ENCODE measurements around the gene ISCA2.

ISCA2 gene

DNA sequence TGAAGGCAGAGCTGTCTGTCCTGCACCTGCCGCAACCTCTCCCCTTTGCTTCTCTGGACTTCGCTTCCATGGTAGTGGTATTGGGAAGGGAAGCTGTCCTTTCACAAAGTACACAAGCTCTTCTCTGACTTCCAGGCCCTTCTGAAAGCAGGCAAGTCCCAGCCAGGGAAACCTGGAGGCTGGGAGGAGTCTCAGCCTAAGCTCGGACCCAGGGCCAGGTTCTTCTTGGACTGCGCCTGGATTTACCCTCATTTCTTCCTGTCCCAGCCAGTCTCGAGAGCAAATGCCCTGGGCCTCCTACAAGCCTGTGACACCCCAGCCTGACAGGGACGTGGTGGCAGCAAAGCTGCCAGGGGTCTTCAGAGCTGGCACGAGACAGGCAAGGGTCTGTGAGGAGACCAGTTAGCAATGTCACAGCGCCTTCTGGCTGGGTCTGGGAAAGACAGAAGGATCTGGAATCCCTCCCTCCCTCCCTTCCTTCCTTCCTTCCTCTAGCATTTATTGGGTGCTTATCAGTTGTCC lies 22.4 kb downstream of the ISCA2 start:
- TF ChIP-seq, protein P1, sequence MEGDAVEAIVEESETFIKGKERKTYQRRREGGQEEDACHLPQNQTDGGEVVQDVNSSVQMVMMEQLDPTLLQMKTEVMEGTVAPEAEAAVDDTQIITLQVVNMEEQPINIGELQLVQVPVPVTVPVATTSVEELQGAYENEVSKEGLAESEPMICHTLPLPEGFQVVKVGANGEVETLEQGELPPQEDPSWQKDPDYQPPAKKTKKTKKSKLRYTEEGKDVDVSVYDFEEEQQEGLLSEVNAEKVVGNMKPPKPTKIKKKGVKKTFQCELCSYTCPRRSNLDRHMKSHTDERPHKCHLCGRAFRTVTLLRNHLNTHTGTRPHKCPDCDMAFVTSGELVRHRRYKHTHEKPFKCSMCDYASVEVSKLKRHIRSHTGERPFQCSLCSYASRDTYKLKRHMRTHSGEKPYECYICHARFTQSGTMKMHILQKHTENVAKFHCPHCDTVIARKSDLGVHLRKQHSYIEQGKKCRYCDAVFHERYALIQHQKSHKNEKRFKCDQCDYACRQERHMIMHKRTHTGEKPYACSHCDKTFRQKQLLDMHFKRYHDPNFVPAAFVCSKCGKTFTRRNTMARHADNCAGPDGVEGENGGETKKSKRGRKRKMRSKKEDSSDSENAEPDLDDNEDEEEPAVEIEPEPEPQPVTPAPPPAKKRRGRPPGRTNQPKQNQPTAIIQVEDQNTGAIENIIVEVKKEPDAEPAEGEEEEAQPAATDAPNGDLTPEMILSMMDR (IDR thresholded peaks at IDR 0.05; ENCODE audit: low read depth, low read length) = no peak
- no peak overlapping the region for H3K4me3 ChIP-seq (ENCODE audit: low read depth, low read length)

DNA sequence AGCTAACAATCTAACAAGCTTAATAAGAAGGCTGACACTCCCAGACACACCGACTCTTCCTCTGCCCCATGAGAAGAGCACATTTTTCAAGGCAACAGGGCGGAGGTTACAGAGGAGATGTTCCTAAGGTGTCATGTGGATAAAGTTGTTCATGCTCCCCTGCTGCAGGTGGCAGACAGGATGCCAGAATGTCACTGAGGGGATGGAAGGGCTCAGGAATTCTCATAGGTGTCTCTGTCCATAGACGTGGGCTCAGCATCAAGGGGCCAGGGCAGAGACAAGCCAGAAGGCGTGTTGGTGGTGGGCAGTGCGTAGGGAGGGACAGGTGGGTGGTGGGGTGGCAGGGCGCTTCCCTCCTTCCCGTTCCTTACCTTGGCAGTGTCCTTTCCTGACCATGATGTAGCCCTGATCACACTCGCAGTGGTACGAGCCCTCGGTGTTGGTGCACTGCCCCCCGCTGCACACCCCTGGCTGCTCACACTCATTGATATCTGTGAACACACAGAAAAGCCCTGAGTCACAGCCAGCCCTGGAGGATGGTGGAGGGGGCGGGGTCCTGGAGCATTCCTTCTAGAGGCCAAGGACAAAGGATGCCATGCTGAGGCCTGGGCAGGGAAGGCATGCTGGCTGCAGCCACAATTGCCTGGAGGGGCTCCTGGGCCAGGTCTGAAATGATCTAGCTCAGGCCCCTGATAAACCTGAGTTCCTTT lies 23.0 kb downstream of the ISCA2 start:
- TF ChIP-seq, protein P1 (IDR thresholded peaks at IDR 0.05; ENCODE audit: low read depth, low read length) = no peak
- no peak overlapping the region for H3K4me3 ChIP-seq (ENCODE audit: low read depth, low read length)

DNA sequence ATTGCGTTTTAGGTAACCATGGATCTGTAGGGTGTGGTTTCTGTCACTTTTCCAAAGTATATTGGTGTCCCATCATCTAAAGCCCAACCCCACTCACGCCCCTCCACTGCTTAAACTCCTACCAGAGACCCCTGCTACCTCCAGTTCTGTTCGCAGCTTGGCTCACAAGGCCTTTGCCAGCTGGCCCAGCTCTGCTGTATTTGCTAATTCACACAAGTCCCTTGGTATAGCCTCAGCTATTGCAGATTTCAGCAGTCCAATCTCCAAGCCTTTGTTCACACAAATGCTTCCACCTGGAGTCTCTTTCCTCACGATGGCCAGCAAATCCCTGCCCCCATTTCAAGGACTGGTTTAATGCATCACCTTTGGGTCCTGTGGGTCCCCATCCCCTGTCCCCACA lies 24.2 kb downstream of the ISCA2 start:
- no peak overlapping the region for H3K4me3 ChIP-seq (ENCODE audit: low read depth, low read length)
- TF ChIP-seq, protein P1 (IDR thresholded peaks at IDR 0.05; ENCODE audit: low read depth, low read length) = no peak

DNA sequence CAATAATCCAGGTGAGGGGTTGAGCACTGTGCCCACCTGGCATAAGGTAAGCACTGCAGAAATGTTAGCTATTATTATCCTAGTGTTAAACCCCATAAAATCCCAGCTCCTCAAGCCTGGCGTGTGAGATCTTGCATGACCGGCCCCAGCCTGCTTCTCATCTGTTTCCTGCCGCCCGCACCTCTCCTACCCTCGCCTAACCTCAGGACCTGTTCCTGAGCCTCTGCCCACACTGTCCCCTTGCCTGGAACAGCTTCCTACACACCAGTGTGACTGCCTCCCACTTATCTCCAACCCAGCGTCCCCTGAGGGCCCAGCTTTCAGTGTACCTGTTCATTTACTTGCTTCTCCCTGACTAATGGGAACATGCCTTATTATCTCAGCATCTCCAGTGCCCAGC lies 24.7 kb downstream of the ISCA2 start:
- TF ChIP-seq, protein P1 (IDR thresholded peaks at IDR 0.05; ENCODE audit: low read depth, low read length) = no peak

DNA sequence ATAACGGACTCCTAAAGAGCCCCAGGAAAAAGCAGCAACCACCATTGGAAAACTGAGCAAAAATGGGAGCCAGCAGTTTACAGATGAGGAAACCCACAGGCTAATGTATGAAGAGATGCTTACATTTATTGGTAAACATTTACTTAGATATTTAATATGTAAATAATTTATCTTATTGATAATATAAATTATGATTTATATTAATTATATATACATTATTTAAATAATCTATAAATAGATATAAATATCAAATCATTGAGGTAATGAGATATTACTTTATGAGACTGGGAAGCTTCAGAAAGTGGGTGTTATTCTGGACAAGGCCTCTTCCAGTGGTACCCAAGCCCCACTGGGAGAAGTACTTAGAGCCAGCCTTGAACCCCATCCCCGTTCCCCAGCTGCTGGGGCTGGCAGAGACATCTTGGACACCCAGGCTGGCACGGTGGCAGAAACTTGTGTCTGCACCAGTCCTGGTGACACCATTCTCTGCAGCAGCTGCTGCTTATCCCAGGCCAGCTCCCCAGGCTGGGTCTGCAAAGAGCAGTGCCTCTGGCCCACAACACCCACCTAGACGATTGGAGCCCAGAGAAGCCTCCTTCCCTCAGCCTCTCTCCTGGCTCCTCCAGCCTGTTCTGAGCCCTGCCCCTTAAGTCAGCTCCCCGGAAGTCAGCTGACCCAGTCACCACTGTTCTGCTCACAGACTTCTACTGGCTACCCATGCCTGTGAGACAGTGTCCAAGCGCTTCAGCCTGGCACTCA lies 25.9 kb downstream of the ISCA2 start:
- no peak overlapping the region for H3K4me3 ChIP-seq (ENCODE audit: low read depth, low read length)
- TF ChIP-seq, protein P1 (IDR thresholded peaks at IDR 0.05; ENCODE audit: low read depth, low read length) = no peak

More for the DNA sequence above, 24.7 kb downstream of the ISCA2 start:
- H3K4me3 ChIP-seq (ENCODE audit: low read depth, low read length) = no peak overlapping the region

DNA sequence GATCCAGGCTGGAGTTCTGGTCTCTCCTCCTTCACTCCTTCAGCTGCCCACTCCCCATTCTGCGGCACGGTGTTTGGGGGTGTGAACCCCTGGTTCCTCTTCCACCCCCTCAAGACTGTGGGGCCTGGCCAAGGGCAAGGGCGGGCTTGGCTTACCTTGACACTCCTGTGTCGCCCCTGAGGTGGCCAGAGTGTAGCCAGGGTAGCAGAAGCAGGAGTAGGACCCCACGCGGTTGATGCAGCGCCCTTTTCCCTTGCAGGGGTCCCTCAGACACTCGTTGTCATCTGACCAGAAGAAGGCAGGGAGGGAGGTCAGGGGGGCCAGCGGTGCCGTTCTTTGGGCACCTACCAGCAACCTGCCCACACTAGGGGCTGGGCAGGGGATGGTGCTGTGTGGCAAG lies 28.2 kb downstream of the ISCA2 start:
- H3K4me3 ChIP-seq (ENCODE audit: low read depth, low read length) = no peak overlapping the region
- TF ChIP-seq, protein P1 (IDR thresholded peaks at IDR 0.05; ENCODE audit: low read depth, low read length) = no peak

DNA sequence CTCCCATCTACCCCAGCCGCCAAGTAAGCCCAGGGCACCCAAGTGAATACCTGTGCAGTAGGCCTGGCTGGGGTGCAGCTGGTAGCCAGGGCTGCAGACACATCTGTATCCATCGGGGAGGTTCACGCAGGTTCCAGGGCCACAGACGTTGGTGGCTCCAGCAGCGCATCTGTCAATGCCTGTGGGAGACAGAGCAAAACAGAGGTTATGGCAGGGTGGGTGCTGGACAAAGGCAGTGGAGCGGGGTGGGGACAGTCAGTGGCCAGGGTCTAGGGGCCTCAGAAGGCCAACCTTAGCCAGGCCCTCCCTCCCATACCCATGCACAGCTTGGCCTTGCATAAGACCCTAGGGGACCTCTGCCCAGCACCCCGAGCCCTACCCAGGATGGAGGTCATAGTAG lies 29.2 kb downstream of the ISCA2 start:
- no peak overlapping the region for H3K4me3 ChIP-seq (ENCODE audit: low read depth, low read length)
- TF ChIP-seq, protein P1 (IDR thresholded peaks at IDR 0.05; ENCODE audit: low read depth, low read length) = no peak
